Peyer's patch (tissue), 4 donors: Measurements from ENCODE around the gene PDCD1.

Source experiments
- CTCF ChIP-seq, 6 experiments: fragments of 450-650 bp in 4 of 6; fragments of 200-600 bp in 2 of 6; sonication (generic) in 1 of 6; IDR thresholded peaks; one replicate each; pipeline ENCODE4 v1.5.1; 2017 to 2019; ENCODE audit warnings: antibody characterized with exemption in 6 of 6, mild to moderate bottlenecking in 3 of 6, moderate library complexity in 1 of 6
- POLR2A ChIP-seq, 2 donors: fragments of 450-650 bp; IDR thresholded peaks; one replicate each; pipeline ENCODE4 v1.5.1; 2017; ENCODE audit warnings: antibody characterized with exemption in 2 of 2, mild to moderate bottlenecking in 2 of 2, moderate library complexity in 2 of 2

- TF ChIP-seq POLR2A (IDR thresholded peaks at IDR 0.05), result no peak
- no peak for TF ChIP-seq CTCF (IDR thresholded peaks at IDR 0.05)
Observed at GRCh38 chr2:241893265-241893664, 34.6 kb upstream of the PDCD1 start.
